Endodermal cell (in vitro differentiated cells): Measurements from ENCODE around the gene PTPRM. TPM values are rescaled to one million over a fixed set of nuclear protein-coding genes. Genes with fewer than 3 reads are reported as not detected.
A peak's percentile ranks its signal among the peaks of the same experiment; 100 is the strongest.

Experiments
- DNase-seq: peaks from one replicate; pipeline ENCODE4 v3.0.0-alpha.2; 2017
- H3K27ac ChIP-seq: 2 replicates; pipeline ENCODE4 v1.5.1; 2013; ENCODE audit warnings: mild to moderate bottlenecking, low read depth, low read length, moderate library complexity
- H3K27me3 ChIP-seq: 2 replicates; pipeline ENCODE4 v1.6.1; 2013; ENCODE audit warnings: mild to moderate bottlenecking, low read length, moderate library complexity; ENCODE audit not compliant: insufficient read depth, control insufficient read depth, poor library complexity, severe bottlenecking
- H3K36me3 ChIP-seq: 2 replicates; pipeline ENCODE4 v1.7.0; 2013; ENCODE audit warnings: mild to moderate bottlenecking, low read length, moderate library complexity; ENCODE audit not compliant: control insufficient read depth, insufficient read depth
- H3K4me1 ChIP-seq: one replicate; pipeline ENCODE4 v1.7.0; 2013; ENCODE audit warnings: low read length; ENCODE audit not compliant: control insufficient read depth, insufficient read depth
- H3K4me3 ChIP-seq: 2 replicates; pipeline ENCODE4 v1.5.1; 2013; ENCODE audit warnings: mild to moderate bottlenecking, low read length, moderate library complexity
- H3K9ac ChIP-seq: 2 replicates; pipeline ENCODE4 v1.6.1; 2013; ENCODE audit warnings: mild to moderate bottlenecking, low read length, moderate library complexity; ENCODE audit not compliant: poor library complexity, severe bottlenecking; ENCODE audit errors: extremely low read depth
- H3K9me3 ChIP-seq: 2 replicates; pipeline ENCODE4 v1.6.1; 2013; ENCODE audit warnings: mild to moderate bottlenecking, low read length, moderate library complexity; ENCODE audit not compliant: control insufficient read depth
- H3K27ac Mint-ChIP-seq: 2 replicates; pipeline ENCODE4 v1.8.0; 2020; ENCODE audit warnings: mixed read lengths
- H3K27me3 Mint-ChIP-seq: 2 replicates; pipeline ENCODE4 v1.8.0; 2021; ENCODE audit warnings: mild to moderate bottlenecking, mixed read lengths; ENCODE audit not compliant: insufficient read depth
- H3K36me3 Mint-ChIP-seq: 2 replicates; pipeline ENCODE4 v1.8.0; 2020; ENCODE audit warnings: low read depth, mixed read lengths
- H3K4me1 Mint-ChIP-seq: 2 replicates; pipeline ENCODE4 v1.8.0; 2020; ENCODE audit warnings: mixed read lengths
- H3K4me3 Mint-ChIP-seq: 2 replicates; pipeline ENCODE4 v1.8.0; 2020; ENCODE audit warnings: mild to moderate bottlenecking, moderate library complexity, mixed read lengths
- H3K9me3 Mint-ChIP-seq: 2 replicates; pipeline ENCODE4 v1.8.0; 2020; ENCODE audit warnings: mild to moderate bottlenecking, mixed read lengths
- WGBS, 2 experiments: methylation state at CpG; one replicate each; pipeline versions ENCODE4 v1.1.5 to v1.1.7; 2013; ENCODE audit warnings: missing lambda C conversion rate in 2 of 2, mixed read lengths in 1 of 2; ENCODE audit not compliant: insufficient coverage in 1 of 2, insufficient read length in 1 of 2; 5-methylcytosine and 5-hydroxymethylcytosine counted together
- total RNA-seq, 2 donors: library from RNA; stranded (reverse); fragmentation: NEBNext Ultra II Directional in 1 of 2; extraction: Animal tissue kit (Norgen Biotek cat#: 25700) in 1 of 2; gene quantifications; 2 replicates in 1 of 2; 3 replicates in 1 of 2; pipeline ENCODE4 v1.2.1, GENCODE V29; 2021
- TF ChIP-seq, protein P1 (sequence below): fragments of 200-600 bp; sonication (generic); conservative IDR thresholded peaks from 2 replicates; pipeline ENCODE4 v1.5.0; 2021; ENCODE audit warnings: antibody characterized with exemption, mild to moderate bottlenecking

The PTPRM gene
- total RNA-seq, 2 donors from 2014 or later = 47.2 to 57.6 TPM

DNA sequence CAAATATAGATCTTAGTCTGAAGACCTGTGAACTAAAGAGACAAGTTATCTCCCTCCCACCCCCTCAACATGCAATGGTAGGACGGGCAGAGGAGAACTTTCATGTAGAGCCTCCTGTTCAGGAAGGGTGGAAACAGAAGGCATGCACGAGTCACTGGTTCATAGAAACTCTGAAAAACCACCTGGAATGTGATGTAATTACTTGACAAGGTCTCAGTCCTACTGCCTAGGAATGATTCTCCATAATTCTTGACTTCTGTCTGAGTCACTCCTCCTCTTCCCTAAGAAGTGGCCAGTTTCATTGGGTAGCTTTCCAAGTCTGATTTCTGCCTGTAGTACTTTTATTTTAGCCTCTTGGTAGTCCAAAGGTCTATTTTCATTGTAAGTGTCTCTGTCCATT, 277.3 kb downstream of the PTPRM start:
- peaks cover 18% of the 10 kb centered on the region for H3K36me3 ChIP-seq
- H3K27ac Mint-ChIP-seq = no peak overlapping the region
- H3K9me3 ChIP-seq = peaks cover 31% of the 10 kb centered on the region
- H3K9ac ChIP-seq = no peak overlapping the region
- H3K27me3 Mint-ChIP-seq = no peaks in the 10 kb centered on the region
- peak overlapping the region; percentile 20 for H3K4me3 ChIP-seq
- no peak overlapping the region for H3K4me3 Mint-ChIP-seq
- H3K27ac ChIP-seq = no peak overlapping the region
- no peak for DNase-seq
- peaks cover 28% of the 10 kb centered on the region for H3K9me3 Mint-ChIP-seq
- peaks cover 21% of the 10 kb centered on the region for H3K36me3 Mint-ChIP-seq
- 92 to 100% methylated on average over 2 of the region's 2 CpGs for WGBS, 2 experiments
- TF ChIP-seq, protein P1, sequence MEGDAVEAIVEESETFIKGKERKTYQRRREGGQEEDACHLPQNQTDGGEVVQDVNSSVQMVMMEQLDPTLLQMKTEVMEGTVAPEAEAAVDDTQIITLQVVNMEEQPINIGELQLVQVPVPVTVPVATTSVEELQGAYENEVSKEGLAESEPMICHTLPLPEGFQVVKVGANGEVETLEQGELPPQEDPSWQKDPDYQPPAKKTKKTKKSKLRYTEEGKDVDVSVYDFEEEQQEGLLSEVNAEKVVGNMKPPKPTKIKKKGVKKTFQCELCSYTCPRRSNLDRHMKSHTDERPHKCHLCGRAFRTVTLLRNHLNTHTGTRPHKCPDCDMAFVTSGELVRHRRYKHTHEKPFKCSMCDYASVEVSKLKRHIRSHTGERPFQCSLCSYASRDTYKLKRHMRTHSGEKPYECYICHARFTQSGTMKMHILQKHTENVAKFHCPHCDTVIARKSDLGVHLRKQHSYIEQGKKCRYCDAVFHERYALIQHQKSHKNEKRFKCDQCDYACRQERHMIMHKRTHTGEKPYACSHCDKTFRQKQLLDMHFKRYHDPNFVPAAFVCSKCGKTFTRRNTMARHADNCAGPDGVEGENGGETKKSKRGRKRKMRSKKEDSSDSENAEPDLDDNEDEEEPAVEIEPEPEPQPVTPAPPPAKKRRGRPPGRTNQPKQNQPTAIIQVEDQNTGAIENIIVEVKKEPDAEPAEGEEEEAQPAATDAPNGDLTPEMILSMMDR = no peak
- peaks cover 13% of the 10 kb centered on the region for H3K4me1 Mint-ChIP-seq
- H3K4me1 ChIP-seq = peaks cover 7% of the 10 kb centered on the region
- no peaks in the 10 kb centered on the region for H3K27me3 ChIP-seq

DNA sequence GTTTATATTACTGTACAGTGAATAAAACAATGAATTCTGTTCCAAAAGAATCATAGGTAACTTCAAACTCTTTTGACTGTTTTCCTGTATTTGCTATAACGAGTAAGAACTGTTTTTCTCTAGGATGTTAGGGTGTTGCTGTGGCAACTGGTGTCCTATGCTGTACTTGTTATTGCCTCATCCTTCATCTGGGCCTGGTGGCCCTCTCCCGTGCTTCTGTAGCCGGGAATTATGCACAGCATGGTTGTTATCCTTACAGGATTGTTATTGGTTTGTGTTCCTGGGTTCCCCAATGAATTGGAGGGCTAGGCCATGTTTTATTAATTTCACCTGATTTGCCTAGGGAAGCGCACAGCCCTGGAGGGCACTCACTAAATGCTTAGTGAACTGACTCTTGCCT, 279.2 kb downstream of the PTPRM start:
- no peaks in the 10 kb centered on the region for H3K27me3 Mint-ChIP-seq

DNA sequence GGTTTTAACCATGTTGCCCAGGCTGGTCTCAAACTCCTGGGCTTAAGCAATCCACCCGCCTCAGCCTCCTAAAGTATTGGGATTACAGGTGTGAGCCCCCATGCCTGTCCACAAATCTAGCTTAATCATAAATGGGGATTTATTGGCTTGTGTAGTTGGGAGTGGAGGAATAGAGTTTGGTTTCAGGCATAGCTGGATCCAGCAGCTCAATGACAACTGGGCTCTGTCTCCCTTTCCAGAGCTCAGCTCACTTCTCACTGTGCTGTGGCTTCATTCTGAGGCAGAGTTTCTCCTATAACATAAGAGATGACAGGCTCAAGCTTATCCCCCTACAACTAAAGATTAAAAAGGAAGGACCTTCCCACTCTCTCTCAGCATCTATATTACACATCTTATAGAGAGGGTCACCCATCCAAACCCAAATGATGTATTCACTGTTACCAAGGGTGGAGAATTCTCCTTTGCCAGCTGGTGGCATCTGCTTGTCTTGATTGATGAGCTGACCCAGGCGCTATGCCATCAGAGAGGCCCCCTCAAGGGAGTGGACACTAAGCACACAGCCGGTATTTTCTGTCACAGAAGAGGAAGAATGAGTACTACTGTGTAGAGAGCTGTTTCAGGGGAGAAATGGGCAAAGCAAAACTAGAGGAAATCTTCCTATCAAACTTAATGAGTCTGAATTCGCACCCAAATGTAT, 280.4 kb downstream of the PTPRM start:
- TF ChIP-seq, protein P1 = no peak
- Mint-ChIP-seq H3K27me3 (no peaks in the 10 kb centered on the region), H3K9me3 (peaks cover 32% of the 10 kb centered on the region), H3K27ac (no peak overlapping the region), H3K4me1 (peaks cover 5% of the 10 kb centered on the region), H3K36me3 (peaks cover 18% of the 10 kb centered on the region), H3K4me3 (no peak overlapping the region)
- no peak overlapping the region for H3K4me3 ChIP-seq
- H3K9ac ChIP-seq = no peak overlapping the region
- H3K4me1 ChIP-seq = peaks cover 3% of the 10 kb centered on the region
- no peaks in the 10 kb centered on the region for H3K27me3 ChIP-seq
- no peak overlapping the region for H3K27ac ChIP-seq
- H3K9me3 ChIP-seq = peaks cover 35% of the 10 kb centered on the region
- DNase-seq = no peak
- WGBS, 2 experiments = 83 to 96% methylated on average over 1 to 4 of the region's 4 CpGs
- H3K36me3 ChIP-seq = peaks cover 12% of the 10 kb centered on the region

More for the DNA sequence above, 279.2 kb downstream of the PTPRM start:
- H3K9me3 ChIP-seq = peaks cover 40% of the 10 kb centered on the region
- H3K9ac ChIP-seq = no peak overlapping the region
- peaks cover 32% of the 10 kb centered on the region for H3K9me3 Mint-ChIP-seq
- H3K4me1 Mint-ChIP-seq = peaks cover 5% of the 10 kb centered on the region
- H3K4me3 Mint-ChIP-seq = no peak overlapping the region
- no peaks in the 10 kb centered on the region for H3K27me3 ChIP-seq
- no peak for DNase-seq
- 90 to 92% methylated on average over 4 of the region's 4 CpGs for WGBS, 2 experiments
- TF ChIP-seq, protein P1 = no peak
- peaks cover 21% of the 10 kb centered on the region for H3K36me3 Mint-ChIP-seq
- H3K27ac Mint-ChIP-seq = no peak overlapping the region
- peaks cover 18% of the 10 kb centered on the region for H3K36me3 ChIP-seq
- no peak overlapping the region for H3K4me3 ChIP-seq
- peaks cover 3% of the 10 kb centered on the region for H3K4me1 ChIP-seq
- H3K27ac ChIP-seq = no peak overlapping the region
